ENCODE results near the gene PDZRN4.

Gene PDZRN4

DNA sequence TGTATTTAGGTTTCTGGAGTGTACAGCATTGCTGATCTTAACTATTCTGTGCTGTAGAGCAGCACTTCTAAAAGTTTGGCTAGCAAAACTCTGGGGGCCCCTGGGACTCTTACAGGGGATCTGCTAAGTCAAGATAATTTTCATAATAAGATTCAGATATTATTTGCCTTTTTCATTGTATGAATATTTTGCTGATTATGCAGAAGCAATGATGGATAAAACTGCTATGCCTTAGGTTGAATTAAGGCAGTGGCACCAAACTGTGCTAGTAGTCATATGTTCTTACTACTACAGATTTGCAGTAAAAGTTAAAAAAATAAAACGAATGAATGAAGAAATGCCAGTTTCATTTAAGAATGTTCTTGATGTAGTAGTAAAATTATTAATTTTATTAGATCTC, 160.1 kb downstream of the PDZRN4 start:
- DNase-seq (ENCODE audit: low read depth in 3 of 3, low spot score in 1 of 3): no peak

DNA sequence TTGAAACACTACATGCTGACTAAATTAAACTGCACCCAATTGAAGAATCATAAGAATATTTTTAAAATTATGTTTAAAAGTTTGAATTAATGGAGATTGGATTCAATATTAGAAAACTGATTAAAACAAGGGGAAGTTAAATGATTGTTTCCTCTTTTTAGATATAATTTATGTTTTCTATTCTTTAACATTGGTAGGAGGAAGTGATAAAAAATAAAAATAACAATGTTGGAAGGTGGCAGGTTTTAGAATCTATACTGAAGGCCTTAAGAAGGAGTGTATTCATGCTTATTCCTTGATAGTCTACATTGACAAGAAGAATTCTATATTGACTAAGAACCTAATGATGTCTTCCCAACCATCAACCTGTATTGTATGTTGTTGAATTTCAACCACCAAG, 168.1 kb downstream of the PDZRN4 start:
- no peak for DNase-seq (ENCODE audit: low read depth in 3 of 3, low spot score in 1 of 3)

- no peak for DNase-seq (ENCODE audit: low read depth in 3 of 3, low spot score in 1 of 3)
Observed at GRCh38 chr12:41361738-41362137, 173.6 kb downstream of the PDZRN4 start.

- DNase-seq (ENCODE audit: low read depth in 3 of 3, low spot score in 1 of 3): no peak
Observed at GRCh38 chr12:41362510-41362909, 174.4 kb downstream of the PDZRN4 start.

- no peak for DNase-seq (ENCODE audit: low read depth in 3 of 3, low spot score in 1 of 3)
Observed at GRCh38 chr12:41362931-41363330, 174.8 kb downstream of the PDZRN4 start.

DNA sequence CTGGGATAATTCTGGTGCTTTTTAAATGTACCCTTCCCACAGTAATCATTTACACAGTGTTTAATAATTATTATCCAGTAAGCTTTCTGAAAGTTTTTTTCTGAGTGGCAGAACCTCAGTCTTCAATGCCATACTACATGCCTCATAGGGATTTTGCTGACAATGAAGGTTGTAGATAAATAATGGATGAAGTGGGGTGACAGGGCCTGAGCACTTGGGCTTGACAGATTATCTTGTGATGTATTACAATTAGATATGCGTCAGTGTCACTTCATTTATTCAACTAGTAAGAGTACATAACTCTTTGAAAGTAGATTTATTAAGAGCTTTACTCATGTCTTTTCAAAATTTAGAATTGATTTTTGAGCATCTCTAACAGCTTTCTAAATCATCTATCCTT, 176.1 kb downstream of the PDZRN4 start:
- no peak for DNase-seq (ENCODE audit: low read depth in 3 of 3, low spot score in 1 of 3)

GRCh38 chr12:41365653-41366171, 177.6 kb downstream of the PDZRN4 start:
- DNase-seq (ENCODE audit: low read depth in 3 of 3, low spot score in 1 of 3): no peak

- DNase-seq (ENCODE audit: low read depth in 3 of 3, low spot score in 1 of 3): no peak
Observed at GRCh38 chr12:41367726-41368405, 179.7 kb downstream of the PDZRN4 start.

DNA sequence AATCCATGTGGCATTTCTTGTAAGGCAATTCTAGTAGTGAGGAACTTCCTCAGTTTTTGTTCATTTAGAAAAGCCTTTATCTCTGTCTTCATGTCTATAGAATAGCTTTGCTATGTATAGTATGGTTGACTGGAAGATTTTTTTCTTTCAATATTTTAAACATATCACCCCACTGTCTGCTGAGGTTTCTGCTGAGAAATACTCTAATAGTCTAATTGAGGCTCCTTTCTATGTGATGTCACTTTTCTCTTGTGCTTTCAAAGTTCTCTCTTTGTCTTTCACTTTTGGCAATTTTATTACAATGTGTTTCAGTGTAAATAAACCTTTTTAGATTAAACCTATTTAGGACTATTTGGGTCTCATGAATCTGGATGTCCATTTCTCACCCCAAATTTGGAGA, 192.8 kb downstream of the PDZRN4 start:
- DNase-seq (ENCODE audit: low read depth in 3 of 3, low spot score in 1 of 3): no peak

GRCh38 chr12:41402801-41403200, 214.7 kb downstream of the PDZRN4 start:
- DNase-seq (ENCODE audit: low read depth in 3 of 3, low spot score in 1 of 3): no peak

GRCh38 chr12:41407232-41407799, 219.2 kb downstream of the PDZRN4 start:
- no peak for DNase-seq (ENCODE audit: low read depth in 3 of 3, low spot score in 1 of 3)

GRCh38 chr12:41409628-41410027, 221.5 kb downstream of the PDZRN4 start:
- DNase-seq (ENCODE audit: low read depth in 3 of 3, low spot score in 1 of 3): no peak

DNA sequence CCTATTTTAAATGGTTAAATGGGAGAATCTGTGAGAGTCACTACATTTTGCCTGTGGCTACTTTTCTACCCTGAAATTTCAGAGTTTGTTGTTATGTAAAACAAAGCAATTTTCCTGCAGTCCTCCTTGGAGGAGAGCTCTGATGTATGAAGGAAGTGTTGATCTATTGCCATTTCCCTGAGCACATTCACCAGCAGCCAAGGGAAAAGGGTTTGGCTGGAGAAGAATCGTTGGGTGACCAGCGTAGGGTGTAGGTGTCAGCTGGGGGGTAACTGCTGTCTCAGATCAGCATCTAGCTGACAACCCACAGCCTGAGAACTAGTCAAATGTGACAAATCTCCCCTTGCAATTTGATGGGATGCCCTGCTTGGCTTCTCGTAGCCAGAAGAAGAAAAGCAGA, 230.5 kb downstream of the PDZRN4 start:
- DNase-seq (ENCODE audit: low read depth in 3 of 3, low spot score in 1 of 3): no peak

- DNase-seq (ENCODE audit: low read depth in 3 of 3, low spot score in 1 of 3): no peak
Observed at GRCh38 chr12:41419131-41419893, 231.2 kb downstream of the PDZRN4 start.

DNA sequence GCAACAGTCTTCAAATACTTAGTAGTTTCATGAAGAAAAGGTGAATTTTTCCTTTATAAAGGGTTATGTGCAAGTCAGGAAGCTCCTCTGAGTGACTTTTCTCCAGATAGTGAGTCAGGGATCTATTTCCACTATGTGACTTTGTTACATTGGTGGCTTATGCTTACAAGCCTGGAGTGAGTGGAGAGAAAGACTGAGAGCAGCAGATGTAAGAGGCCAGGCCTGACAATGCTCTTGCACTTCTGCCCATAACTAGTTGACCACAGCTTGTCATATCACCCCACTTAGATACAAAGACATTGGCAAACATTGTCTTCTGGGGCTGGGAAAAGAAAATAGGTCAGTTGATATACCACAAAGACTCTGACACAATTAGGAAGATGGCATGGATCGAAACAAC, 236.5 kb downstream of the PDZRN4 start:
- no peak for DNase-seq (ENCODE audit: low read depth in 3 of 3, low spot score in 1 of 3)

DNA sequence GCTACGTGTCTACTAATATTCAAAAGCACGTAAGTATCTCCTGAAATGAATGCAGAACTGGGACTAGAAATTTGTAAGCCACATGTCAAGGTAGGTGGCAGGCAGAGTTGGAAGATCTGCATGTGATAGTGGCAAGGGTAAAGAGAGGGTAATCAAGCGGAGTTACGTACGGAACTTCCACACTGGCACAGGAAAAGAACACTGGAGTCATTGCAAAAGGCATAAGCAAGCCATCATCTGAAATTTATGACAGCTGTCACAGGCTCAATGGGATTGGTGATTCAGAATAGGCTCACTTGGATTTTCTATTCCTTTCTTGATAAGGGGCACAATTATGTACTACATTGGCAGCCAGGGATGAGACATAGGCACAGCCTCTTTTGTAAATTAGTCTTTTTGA, 245.3 kb downstream of the PDZRN4 start:
- DNase-seq (ENCODE audit: low read depth in 3 of 3, low spot score in 1 of 3): no peak

GRCh38 chr12:41436076-41436475, 248.0 kb downstream of the PDZRN4 start:
- DNase-seq (ENCODE audit: low read depth in 3 of 3, low spot score in 1 of 3): no peak

DNA sequence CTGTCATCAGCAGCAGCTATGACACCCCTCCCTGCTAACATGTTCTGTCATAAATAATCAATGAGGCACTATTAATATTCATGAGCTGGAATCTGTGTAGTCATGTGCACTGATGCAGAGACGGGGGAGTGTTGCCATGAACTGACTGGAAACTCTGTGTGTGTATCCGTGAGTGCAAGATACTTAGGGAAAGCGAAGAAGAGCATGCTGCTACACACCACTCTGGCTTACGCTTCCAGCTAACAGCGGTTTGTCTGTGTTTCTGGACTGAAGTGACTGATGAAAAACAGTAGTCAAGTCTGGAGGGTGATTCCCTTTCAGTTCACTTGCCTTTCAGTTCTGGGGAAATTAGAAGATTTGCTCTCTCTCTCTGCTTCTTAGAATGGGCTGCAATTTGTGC, 249.4 kb downstream of the PDZRN4 start:
- DNase-seq (ENCODE audit: low read depth in 3 of 3, low spot score in 1 of 3): no peak

DNA sequence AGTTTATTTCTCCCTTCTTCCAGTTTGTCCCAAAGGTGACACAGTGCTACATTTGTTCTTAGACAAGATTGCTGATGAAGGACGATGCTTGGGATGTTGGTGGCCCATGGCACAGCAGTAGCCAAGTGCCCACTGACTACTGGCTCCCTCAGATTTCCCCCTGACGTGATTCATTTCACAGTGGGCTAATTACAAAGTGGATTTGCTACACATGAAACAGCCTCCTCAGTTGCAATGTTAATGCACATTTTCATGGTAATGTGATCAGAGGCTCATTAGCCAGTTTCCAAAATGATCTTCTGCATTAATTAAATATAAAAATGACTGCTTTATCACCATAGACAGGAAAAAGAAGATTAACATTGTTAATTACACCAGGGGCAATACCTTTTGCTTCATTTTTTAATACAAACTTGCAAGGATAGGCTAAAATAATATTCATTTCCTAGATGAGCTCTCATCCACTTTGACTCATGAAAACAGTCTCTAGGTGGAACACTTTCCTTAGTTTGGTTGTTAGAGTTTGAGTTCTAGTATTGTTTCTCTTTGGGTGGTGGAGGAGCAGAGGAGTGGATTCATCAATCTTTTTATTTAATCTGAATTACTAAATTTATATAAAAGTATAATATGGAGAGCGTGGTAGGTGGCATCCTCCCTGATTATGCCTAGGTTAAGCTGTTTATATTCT, 250.9 kb downstream of the PDZRN4 start:
- no peak for DNase-seq (ENCODE audit: low read depth in 3 of 3, low spot score in 1 of 3)

DNA sequence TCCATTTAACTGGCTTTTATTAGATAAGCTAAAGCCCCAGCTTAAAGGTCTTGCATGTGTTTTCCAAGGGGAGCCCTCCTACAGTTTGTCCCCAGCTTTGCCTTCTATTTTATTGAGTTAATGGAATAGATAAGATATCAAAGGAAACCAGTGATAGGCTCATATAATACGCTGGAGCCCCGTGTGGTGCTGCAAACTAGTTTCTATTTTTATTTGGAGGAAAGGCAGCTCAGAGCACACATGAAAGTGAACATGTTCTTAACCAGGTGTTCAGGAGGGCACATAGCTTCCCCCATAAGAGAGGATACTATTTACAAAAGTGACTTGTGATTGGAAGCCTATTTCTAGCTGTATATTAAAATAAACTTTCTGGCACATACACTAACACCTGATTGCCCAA, 251.7 kb downstream of the PDZRN4 start:
- no peak for DNase-seq (ENCODE audit: low read depth in 3 of 3, low spot score in 1 of 3)

GRCh38 chr12:41441180-41441579, 253.1 kb downstream of the PDZRN4 start:
- no peak for DNase-seq (ENCODE audit: low read depth in 3 of 3, low spot score in 1 of 3)

- DNase-seq (ENCODE audit: low read depth in 3 of 3, low spot score in 1 of 3): no peak
Observed at GRCh38 chr12:41442896-41443295, 254.8 kb downstream of the PDZRN4 start.
